ENCODE measurements around the gene OSBPL2. TPM values are rescaled to one million over a fixed set of nuclear protein-coding genes. Genes with fewer than 3 reads are reported as not detected.

OSBPL2 gene
- polyA plus RNA-seq, 1 donor (not counting 4 experiments of a cell fraction or from before 2014, with no cell fraction given): 15.9 TPM

- no peak within 1 kb of the TSS for H2AFZ ChIP-seq (ENCODE audit: control insufficient read depth, low read length)
- dilution Hi-C loops (cut with MboI; ENCODE audit: extremely low pct_ligation_motif_present, low sequenced_read_pairs): no loop called here
- no peak for FAIRE-seq
- H3K4me3 ChIP-seq (ENCODE audit: control insufficient read depth in 2 of 3, extremely low read depth in 1 of 3, insufficient read depth in 2 of 3, low read depth in 1 of 3, low read length in 3 of 3): no peak within 1 kb of the TSS
- TF ChIP-seq, protein P1, sequence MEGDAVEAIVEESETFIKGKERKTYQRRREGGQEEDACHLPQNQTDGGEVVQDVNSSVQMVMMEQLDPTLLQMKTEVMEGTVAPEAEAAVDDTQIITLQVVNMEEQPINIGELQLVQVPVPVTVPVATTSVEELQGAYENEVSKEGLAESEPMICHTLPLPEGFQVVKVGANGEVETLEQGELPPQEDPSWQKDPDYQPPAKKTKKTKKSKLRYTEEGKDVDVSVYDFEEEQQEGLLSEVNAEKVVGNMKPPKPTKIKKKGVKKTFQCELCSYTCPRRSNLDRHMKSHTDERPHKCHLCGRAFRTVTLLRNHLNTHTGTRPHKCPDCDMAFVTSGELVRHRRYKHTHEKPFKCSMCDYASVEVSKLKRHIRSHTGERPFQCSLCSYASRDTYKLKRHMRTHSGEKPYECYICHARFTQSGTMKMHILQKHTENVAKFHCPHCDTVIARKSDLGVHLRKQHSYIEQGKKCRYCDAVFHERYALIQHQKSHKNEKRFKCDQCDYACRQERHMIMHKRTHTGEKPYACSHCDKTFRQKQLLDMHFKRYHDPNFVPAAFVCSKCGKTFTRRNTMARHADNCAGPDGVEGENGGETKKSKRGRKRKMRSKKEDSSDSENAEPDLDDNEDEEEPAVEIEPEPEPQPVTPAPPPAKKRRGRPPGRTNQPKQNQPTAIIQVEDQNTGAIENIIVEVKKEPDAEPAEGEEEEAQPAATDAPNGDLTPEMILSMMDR (optimal IDR thresholded peaks at IDR 0.05 in 1 of 3, IDR thresholded peaks at IDR 0.05 in 1 of 3, conservative IDR thresholded peaks at IDR 0.05 in 1 of 3; ENCODE audit: extremely low read depth in 1 of 3, insufficient read depth in 2 of 3, low read length in 3 of 3): no peak
- no peak for TF ChIP-seq EZH2 (IDR thresholded peaks at IDR 0.05; ENCODE audit: low read length)
- H3K9ac ChIP-seq (ENCODE audit: control insufficient read depth, extremely low read depth, insufficient read depth, low read length): no peak within 1 kb of the TSS
- no peak within 1 kb of the TSS for H3K27ac ChIP-seq (ENCODE audit: control insufficient read depth, insufficient read depth, low read length)
- H3K4me1 ChIP-seq (ENCODE audit: control insufficient read depth, extremely low read depth, insufficient read depth, low read length): no peaks in the 10 kb centered on the region
- H3K4me2 ChIP-seq (ENCODE audit: control insufficient read depth, extremely low read depth, insufficient read depth, low read depth, low read length): no peak within 1 kb of the TSS
- no peak for DNase-seq (ENCODE audit: low read depth, low spot score)
- no peaks in the 10 kb centered on the region for H3K9me3 ChIP-seq (ENCODE audit: control insufficient read depth, low read depth, low read length)
- no peaks in the 10 kb centered on the region for H3K79me2 ChIP-seq (ENCODE audit: control insufficient read depth, insufficient read depth, low read length)
- no peaks in the 10 kb centered on the region for H3K36me3 ChIP-seq (ENCODE audit: control insufficient read depth in 2 of 2, extremely low read depth in 1 of 2, insufficient read depth in 2 of 2, low read length in 2 of 2)
- no peaks in the 10 kb centered on the region for H3K9me1 ChIP-seq (ENCODE audit: control insufficient read depth, extremely low read depth, insufficient read depth, low read length)
- H3K27me3 ChIP-seq (ENCODE audit: control insufficient read depth, extremely low read depth, insufficient read depth, low read length): peaks cover 85% of the 10 kb centered on the region
- H4K20me1 ChIP-seq (ENCODE audit: control insufficient read depth, extremely low read depth, insufficient read depth, low read length): no peaks in the 10 kb centered on the region
These were observed 18.2 kb upstream of the OSBPL2 start, which contains the start of gene HRH3 for GRCh38 chr20:62219992-62220665. Gene HRH3, minus strand, starts transcription at chr20:62220278. Its CDS starts 308 bp downstream, at chr20:62219970.

DNA sequence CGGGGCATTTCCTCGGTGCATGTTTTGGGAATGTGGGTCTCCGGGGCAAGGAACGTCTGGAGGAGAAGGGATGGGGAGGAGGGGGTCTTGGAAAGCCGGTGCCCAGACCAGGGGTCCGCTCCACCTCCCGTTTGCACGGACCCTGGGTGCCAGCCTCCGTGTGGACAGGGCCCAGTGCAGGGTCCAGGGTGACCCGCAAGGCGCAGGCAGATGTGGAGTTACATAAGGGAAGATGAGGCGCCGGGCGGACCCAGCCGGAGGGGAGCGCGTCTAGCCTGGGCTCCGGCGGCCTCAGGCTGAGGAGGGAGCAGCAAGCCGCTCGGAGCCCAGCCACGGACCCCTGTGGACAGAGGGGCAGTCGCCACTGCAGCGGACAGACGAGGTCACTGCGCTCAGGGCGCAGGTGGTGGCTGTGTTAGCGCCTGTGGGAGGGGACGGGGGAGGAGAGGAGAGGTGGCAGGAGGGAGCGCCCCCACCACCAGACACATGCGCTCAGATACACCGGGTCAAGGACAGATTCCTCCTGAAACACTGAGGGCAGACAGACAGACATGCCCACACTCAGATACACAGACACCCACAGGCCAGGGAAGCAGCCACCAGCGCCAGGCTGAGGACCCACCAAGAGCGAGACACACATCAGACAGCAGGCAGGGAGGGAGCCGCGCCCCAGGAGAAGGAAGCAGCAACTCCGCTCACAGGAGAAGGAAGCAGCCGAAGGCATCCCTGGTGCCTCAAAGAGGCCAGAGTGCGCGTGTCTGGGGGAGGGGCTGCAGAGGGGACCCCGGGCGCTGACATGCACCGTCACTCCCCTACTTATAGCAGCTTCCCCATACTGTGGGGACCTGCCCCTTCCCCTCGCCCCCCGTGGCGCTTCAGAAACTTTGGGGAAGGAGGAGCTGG, 17.4 kb upstream of the OSBPL2 start:
- Histone ChIP-seq H3K36me3 (ENCODE audit: control insufficient read depth in 2 of 2, extremely low read depth in 1 of 2, insufficient read depth in 2 of 2, low read length in 2 of 2) (no peaks in the 10 kb centered on the region), H3K9ac (ENCODE audit: control insufficient read depth, extremely low read depth, insufficient read depth, low read length) (no peak overlapping the region), H3K4me1 (ENCODE audit: control insufficient read depth, extremely low read depth, insufficient read depth, low read length) (no peaks in the 10 kb centered on the region), H3K9me3 (ENCODE audit: control insufficient read depth, low read depth, low read length) (no peaks in the 10 kb centered on the region), H3K4me3 (ENCODE audit: control insufficient read depth in 2 of 3, extremely low read depth in 1 of 3, insufficient read depth in 2 of 3, low read depth in 1 of 3, low read length in 3 of 3) (no peak overlapping the region), H4K20me1 (ENCODE audit: control insufficient read depth, extremely low read depth, insufficient read depth, low read length) (no peaks in the 10 kb centered on the region), H2AFZ (ENCODE audit: control insufficient read depth, low read length) (no peak overlapping the region), H3K27me3 (ENCODE audit: control insufficient read depth, extremely low read depth, insufficient read depth, low read length) (peaks cover 85% of the 10 kb centered on the region), H3K79me2 (ENCODE audit: control insufficient read depth, insufficient read depth, low read length) (no peaks in the 10 kb centered on the region), H3K4me2 (ENCODE audit: control insufficient read depth, extremely low read depth, insufficient read depth, low read depth, low read length) (no peak overlapping the region), H3K9me1 (ENCODE audit: control insufficient read depth, extremely low read depth, insufficient read depth, low read length) (no peaks in the 10 kb centered on the region), H3K27ac (ENCODE audit: control insufficient read depth, insufficient read depth, low read length) (no peak overlapping the region)
- dilution Hi-C loops (cut with MboI; ENCODE audit: extremely low pct_ligation_motif_present, low sequenced_read_pairs): no loop called here
- TF ChIP-seq EZH2 (IDR thresholded peaks at IDR 0.05; ENCODE audit: low read length): peak; percentile 55
- TF ChIP-seq, protein P1 (optimal IDR thresholded peaks at IDR 0.05 in 1 of 3, IDR thresholded peaks at IDR 0.05 in 1 of 3, conservative IDR thresholded peaks at IDR 0.05 in 1 of 3; ENCODE audit: extremely low read depth in 1 of 3, insufficient read depth in 2 of 3, low read length in 3 of 3): no peak
- FAIRE-seq (no peak), DNase-seq (ENCODE audit: low read depth, low spot score) (no peak)

All from keratinocyte (primary cell).